Lower leg skin (tissue), 4 donors: ENCODE data around the gene ZHX3. TPM values are rescaled to one million over a fixed set of nuclear protein-coding genes. Genes with fewer than 3 reads are reported as not detected.

Source experiments
- DNase-seq, 2 donors: peaks; one replicate each; pipeline ENCODE4 v3.0.0-alpha.2; 2019; ENCODE audit warnings: low spot score in 2 of 2
- H3K4me3 ChIP-seq: fragments of 200-600 bp; sonication (generic); 2 replicates; pipeline ENCODE4 v1.5.1; 2017; ENCODE audit warnings: mild to moderate bottlenecking, low read depth; ENCODE audit not compliant: poor library complexity, severe bottlenecking
- POLR2A ChIP-seq, 2 donors: fragments of 450-650 bp; IDR thresholded peaks; one replicate each; pipeline ENCODE4 v1.6.1; 2016 to 2017; ENCODE audit warnings: antibody characterized with exemption in 2 of 2, mild to moderate bottlenecking in 1 of 2, moderate library complexity in 1 of 2
- WGBS, 2 donors: methylation state at CpG; one replicate each; pipeline ENCODE4 v1.1.5; 2018; 5-methylcytosine and 5-hydroxymethylcytosine counted together
- intact Hi-C: fragments of 100-400 bp; cut with DNase I; formaldehyde crosslinking; loops from one replicate; pipeline ENCODE4 v1.15.0; 2023; ENCODE audit warnings: low total_unique reads
- total RNA-seq, 4 donors: library from RNA; depleted of rRNA; stranded (reverse); fragments of >200 nt; gene quantifications; one replicate each; pipeline ENCODE4 v1.1.0, GENCODE V29; 2016
- TF ChIP-seq, protein P1 (sequence below), 3 donors: fragments of 450-650 bp; IDR thresholded peaks; one replicate each; pipeline ENCODE4 v1.5.1; 2016; ENCODE audit warnings: antibody characterized with exemption in 3 of 3, mild to moderate bottlenecking in 3 of 3, moderate library complexity in 2 of 3

ZHX3 gene
- total RNA-seq, 4 donors from 2014 or later = 19.3 to 33.1 (median 25.5) TPM

GRCh38 chr20:41213150-41213820 is 104.2 kb downstream of the ZHX3 start:
- WGBS, 2 donors = 77 to 79% methylated on average over 1 of the region's 1 CpG
- TF ChIP-seq POLR2A (IDR thresholded peaks at IDR 0.05) = no peak
- TF ChIP-seq, protein P1, sequence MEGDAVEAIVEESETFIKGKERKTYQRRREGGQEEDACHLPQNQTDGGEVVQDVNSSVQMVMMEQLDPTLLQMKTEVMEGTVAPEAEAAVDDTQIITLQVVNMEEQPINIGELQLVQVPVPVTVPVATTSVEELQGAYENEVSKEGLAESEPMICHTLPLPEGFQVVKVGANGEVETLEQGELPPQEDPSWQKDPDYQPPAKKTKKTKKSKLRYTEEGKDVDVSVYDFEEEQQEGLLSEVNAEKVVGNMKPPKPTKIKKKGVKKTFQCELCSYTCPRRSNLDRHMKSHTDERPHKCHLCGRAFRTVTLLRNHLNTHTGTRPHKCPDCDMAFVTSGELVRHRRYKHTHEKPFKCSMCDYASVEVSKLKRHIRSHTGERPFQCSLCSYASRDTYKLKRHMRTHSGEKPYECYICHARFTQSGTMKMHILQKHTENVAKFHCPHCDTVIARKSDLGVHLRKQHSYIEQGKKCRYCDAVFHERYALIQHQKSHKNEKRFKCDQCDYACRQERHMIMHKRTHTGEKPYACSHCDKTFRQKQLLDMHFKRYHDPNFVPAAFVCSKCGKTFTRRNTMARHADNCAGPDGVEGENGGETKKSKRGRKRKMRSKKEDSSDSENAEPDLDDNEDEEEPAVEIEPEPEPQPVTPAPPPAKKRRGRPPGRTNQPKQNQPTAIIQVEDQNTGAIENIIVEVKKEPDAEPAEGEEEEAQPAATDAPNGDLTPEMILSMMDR (IDR thresholded peaks at IDR 0.05) = no peak
- DNase-seq = no peak
- H3K4me3 ChIP-seq = no peak overlapping the region
- intact Hi-C loops = no loop called here

- 85 to 87% methylated on average over 11 of the region's 11 CpGs for WGBS, 2 donors
- DNase-seq = no peak
- TF ChIP-seq, protein P1 (IDR thresholded peaks at IDR 0.05) = no peak
- TF ChIP-seq POLR2A (IDR thresholded peaks at IDR 0.05) = no peak
- intact Hi-C loops = no loop called here
- no peak overlapping the region for H3K4me3 ChIP-seq
These were observed 112.2 kb downstream of the ZHX3 start for GRCh38 chr20:41205313-41205712.

DNA sequence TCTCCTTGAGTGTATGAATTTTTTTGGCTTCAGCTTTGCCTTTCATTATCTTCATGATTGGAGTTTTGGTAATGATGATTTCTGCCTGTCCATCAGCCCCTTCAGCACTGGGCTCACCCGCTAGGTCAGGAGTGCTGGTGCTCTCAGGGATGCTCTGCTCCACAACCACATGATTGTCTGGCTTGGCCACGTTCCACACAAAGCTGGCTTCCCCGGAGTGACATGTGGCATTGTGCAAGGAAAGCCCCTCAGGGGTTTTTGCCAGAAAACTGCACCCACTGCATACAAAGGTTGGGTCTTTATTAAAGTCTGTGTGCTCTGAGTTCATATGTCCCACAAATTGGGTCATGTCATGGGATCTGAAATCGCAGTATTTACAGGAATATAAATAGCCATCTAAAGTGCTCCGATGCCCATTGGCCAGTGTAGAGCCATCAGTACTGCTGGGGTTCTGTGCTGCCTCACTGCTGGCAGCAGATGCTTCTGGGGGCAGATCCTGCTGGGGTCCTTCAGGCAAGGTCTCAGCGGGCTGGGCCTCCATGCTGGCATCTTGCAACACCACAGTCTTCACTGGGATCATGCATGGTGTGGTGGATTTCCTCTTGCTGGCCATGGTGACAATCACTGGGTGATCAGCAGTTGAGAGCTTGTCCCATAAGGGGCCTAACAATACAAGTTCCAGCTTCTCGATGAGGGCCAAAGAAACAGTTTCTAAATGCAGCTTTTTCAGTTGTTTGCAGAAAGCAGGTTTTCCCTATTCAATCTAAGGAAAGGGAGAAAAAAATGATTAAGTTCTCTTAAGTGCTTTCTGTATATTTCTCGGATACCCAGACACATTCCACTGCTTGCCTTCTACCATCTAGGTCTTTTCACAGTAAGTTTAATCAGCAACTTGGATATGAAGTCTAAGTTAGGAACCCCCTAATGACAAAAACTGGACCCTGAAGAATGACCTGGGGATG is 112.9 kb downstream of the ZHX3 start:
- 87% methylated on average over 8 of the region's 8 CpGs for WGBS, 2 donors
- TF ChIP-seq POLR2A (IDR thresholded peaks at IDR 0.05) = no peak
- TF ChIP-seq, protein P1 (IDR thresholded peaks at IDR 0.05) = no peak
- DNase-seq = no peak
- H3K4me3 ChIP-seq = no peak overlapping the region
- intact Hi-C loops = no loop called here

- TF ChIP-seq POLR2A (IDR thresholded peaks at IDR 0.05) = no peak
- TF ChIP-seq, protein P1 (IDR thresholded peaks at IDR 0.05) = no peak
- 95 to 97% methylated on average over 8 to 9 of the region's 9 CpGs for WGBS, 2 donors
- intact Hi-C loops = no loop called here
- H3K4me3 ChIP-seq = no peak overlapping the region
- no peak for DNase-seq
These were observed 113.9 kb downstream of the ZHX3 start for GRCh38 chr20:41203660-41204059.

DNA sequence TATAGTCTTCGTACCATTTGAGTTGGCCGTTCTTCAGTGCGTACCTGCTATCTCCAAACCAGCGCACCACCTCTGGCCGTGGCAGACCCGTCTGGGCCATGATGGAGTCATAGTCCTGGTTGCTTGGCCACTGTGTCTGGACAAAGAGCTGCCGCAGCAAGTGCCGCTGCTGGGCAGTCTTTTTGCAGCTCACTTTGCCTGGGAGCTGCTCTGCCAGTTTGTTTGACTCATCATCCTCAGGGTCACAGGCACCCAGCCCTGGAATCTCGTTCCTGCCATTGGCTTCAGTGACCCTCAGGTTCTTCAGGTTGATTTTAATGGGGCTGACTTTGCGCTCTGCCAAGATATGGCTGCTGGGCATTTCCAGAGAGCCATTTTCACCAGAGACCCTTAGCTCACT is 115.1 kb downstream of the ZHX3 start:
- WGBS, 2 donors = 92 to 97% methylated on average over 10 of the region's 10 CpGs
- intact Hi-C loops = no loop called here

More for the DNA sequence above, 115.1 kb downstream of the ZHX3 start:
- H3K4me3 ChIP-seq = no peak overlapping the region
- no peak for TF ChIP-seq POLR2A (IDR thresholded peaks at IDR 0.05)
- TF ChIP-seq, protein P1 (IDR thresholded peaks at IDR 0.05) = no peak
- no peak for DNase-seq
